Ovary (tissue), 9 donors: ENCODE results near the gene LVRN. TPM values are rescaled to one million over a fixed set of nuclear protein-coding genes. Genes with fewer than 3 reads are reported as not detected.

Experiments
- DNase-seq, 5 donors: peaks; one replicate each; pipeline ENCODE4 v3.0.0-alpha.2; 2019 to 2020
- H3K27ac ChIP-seq, 2 donors: fragments of 200-600 bp; one replicate each; pipeline versions ENCODE4 v1.5.1 to v1.8.0; 2019 to 2022
- H3K27me3 ChIP-seq: fragments of 200-600 bp; one replicate; pipeline ENCODE4 v1.8.0; 2022
- H3K36me3 ChIP-seq: fragments of 200-600 bp; sonication (generic); one replicate; pipeline ENCODE4 v1.5.1; 2019
- H3K4me1 ChIP-seq: one replicate; pipeline ENCODE4 v1.8.1; 2013; ENCODE audit warnings: mild to moderate bottlenecking, moderate library complexity; ENCODE audit not compliant: insufficient read depth
- H3K4me3 ChIP-seq: fragments of 200-600 bp; sonication (generic); one replicate; pipeline ENCODE4 v1.5.1; 2017
- H3K9me3 ChIP-seq, 2 donors: fragments of 200-600 bp in 1 of 2; sonication (generic) in 1 of 2; one replicate each; pipeline versions ENCODE4 v1.5.1 to v1.8.1; 2013 to 2019; ENCODE audit warnings: mild to moderate bottlenecking in 1 of 2, moderate library complexity in 1 of 2
- EP300 ChIP-seq: sonication (generic); formaldehyde crosslinking; IDR thresholded peaks from one replicate; pipeline ENCODE4 v1.6.1; 2017; ENCODE audit warnings: antibody characterized with exemption
- POLR2A ChIP-seq: fragments of 450-650 bp; IDR thresholded peaks from one replicate; pipeline ENCODE4 v1.6.1; 2017; ENCODE audit warnings: antibody characterized with exemption, mild to moderate bottlenecking, moderate library complexity
- WGBS, 3 donors: extraction: QIAGEN DNeasy Blood & Tissue Kit in 1 of 3; methylation state at CpG; one replicate each; pipeline versions ENCODE4 v1.1.5 to v1.1.7; 2013 to 2017; 5-methylcytosine and 5-hydroxymethylcytosine counted together
- intact Hi-C, 4 donors: fragments of 100-400 bp; cut with DNase I; formaldehyde crosslinking; loops; one replicate each; pipeline versions ENCODE4 v1.11.0 to v1.15.1; 2022 to 2023
- polyA plus RNA-seq, 2 donors: library from polyadenylated mRNA; stranded (reverse); fragments of 200-250 nt in 1 of 2; fragments of 350-450 nt in 1 of 2; fragmentation: Illumina TruSeq in 1 of 2; extraction: RNeasy Lipid Tissue Mini Kit (QIAGEN cat#74804) in 1 of 2; gene quantifications; one replicate each; pipeline ENCODE4 v1.2.3, GENCODE V29; 2013 to 2014
- total RNA-seq, 7 donors: library from RNA; depleted of rRNA in 2 of 7; stranded (reverse); fragments of >200 nt in 2 of 7; fragmentation: NEBNext Ultra II Directional in 3 of 7; extraction: Animal tissue kit (Norgen Biotek cat#: 25700) in 3 of 7; gene quantifications; one replicate each; pipeline versions ENCODE4 v1.1.0 to v1.2.4, GENCODE V29; 2016 to 2023
- TF ChIP-seq, protein P1 (sequence below), 3 donors: fragments of 450-650 bp in 2 of 3; fragments of 200-600 bp in 1 of 3; IDR thresholded peaks; one replicate each; pipeline versions ENCODE4 v1.5.1 to v1.8.0; 2016 to 2022; ENCODE audit warnings: antibody characterized with exemption in 3 of 3, mild to moderate bottlenecking in 1 of 3
- donor health status: DM: no; HTN: no; CAD: no; lungs with moderate emphysema.
- donor health status: DM: no; HTN: no; CAD: no.
- donor health status: Bipolar disorder and iron deficiency.
- donor health status: DM: yes; HTN: yes; CAD: no.
- donor health status: DM: no; HTN: no; CAD: no.
- donor health status: DM: yes; HTN: yes; CAD: no.

LVRN gene
- total and polyA plus RNA-seq, 9 donors, result 0.53 to 5.6 (median 1.6) TPM

DNA sequence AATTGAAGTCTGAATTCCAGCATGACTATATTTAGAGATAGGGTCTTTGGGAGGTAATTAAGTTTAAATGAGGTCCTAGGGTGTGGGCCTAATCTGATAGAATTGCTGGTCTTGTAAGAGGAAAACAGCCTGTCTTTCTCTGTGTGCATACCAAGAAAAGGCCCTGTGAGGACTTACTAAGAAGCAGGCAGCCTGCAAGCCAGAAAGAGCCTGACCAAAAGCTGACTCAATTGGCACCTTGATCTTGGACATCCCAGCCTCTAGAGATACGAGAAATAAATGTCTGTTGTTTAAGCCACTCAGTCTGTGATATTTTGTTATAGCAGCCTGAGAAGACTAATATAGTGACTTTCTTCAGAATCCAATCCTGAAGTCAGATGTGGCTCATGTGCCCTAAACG, 84.5 kb downstream of the LVRN start:
- H3K4me3 ChIP-seq, result no peak overlapping the region
- TF ChIP-seq POLR2A, result no peak
- no peak for TF ChIP-seq EP300
- TF ChIP-seq, protein P1, sequence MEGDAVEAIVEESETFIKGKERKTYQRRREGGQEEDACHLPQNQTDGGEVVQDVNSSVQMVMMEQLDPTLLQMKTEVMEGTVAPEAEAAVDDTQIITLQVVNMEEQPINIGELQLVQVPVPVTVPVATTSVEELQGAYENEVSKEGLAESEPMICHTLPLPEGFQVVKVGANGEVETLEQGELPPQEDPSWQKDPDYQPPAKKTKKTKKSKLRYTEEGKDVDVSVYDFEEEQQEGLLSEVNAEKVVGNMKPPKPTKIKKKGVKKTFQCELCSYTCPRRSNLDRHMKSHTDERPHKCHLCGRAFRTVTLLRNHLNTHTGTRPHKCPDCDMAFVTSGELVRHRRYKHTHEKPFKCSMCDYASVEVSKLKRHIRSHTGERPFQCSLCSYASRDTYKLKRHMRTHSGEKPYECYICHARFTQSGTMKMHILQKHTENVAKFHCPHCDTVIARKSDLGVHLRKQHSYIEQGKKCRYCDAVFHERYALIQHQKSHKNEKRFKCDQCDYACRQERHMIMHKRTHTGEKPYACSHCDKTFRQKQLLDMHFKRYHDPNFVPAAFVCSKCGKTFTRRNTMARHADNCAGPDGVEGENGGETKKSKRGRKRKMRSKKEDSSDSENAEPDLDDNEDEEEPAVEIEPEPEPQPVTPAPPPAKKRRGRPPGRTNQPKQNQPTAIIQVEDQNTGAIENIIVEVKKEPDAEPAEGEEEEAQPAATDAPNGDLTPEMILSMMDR (IDR thresholded peaks at IDR 0.05), result no peak

DNA sequence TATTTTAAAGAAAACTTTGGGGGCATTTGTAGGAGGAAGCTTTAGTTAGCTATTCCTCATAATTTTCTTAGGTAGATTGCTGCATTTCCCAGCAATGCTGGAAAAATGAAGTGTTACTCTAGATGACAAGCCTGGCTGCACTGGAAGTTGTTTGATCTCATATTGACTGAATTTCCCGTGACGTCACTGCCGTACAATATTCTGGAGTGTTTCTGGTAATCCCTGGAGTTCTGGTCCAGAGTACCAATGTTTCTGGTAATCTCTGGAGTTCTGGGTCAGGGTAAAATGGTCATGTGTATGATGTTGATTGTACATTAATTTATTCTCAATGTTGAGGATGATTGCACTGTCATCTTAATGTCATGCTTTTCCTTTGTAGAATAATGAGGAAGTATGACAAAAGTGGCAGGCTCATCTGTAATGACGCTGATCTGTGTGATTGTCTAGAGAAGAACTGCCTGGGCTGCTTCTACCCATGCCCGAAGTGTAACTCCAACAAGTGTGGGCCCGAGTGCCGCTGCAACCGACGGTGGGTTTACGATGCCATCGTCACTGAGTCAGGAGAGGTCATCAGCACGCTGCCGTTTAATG, 96.2 kb downstream of the LVRN start:
- intact Hi-C loops, result loop anchor here in 1 of 4 donors (10.0 kb wide), 1 partner anchor 174 kb away; no protein-coding TSS in a partner anchor
- Histone ChIP-seq H3K27me3 (no peaks in the 10 kb centered on the region), H3K4me1 (no peaks in the 10 kb centered on the region), H3K36me3 (no peaks in the 10 kb centered on the region), H3K27ac (no peak overlapping the region), H3K4me3 (no peak overlapping the region), H3K9me3 (no peaks in the 10 kb centered on the region)
- TF ChIP-seq POLR2A, result no peak
- TF ChIP-seq, protein P1 (IDR thresholded peaks at IDR 0.05), result no peak
- no peak for TF ChIP-seq EP300
- 82 to 88% (median 86%) methylated on average over 13 of the region's 13 CpGs for WGBS, 3 donors
- no peak for DNase-seq

More for the DNA sequence above, 84.5 kb downstream of the LVRN start:
- no peaks in the 10 kb centered on the region for H3K27me3 ChIP-seq
- no peaks in the 10 kb centered on the region for H3K4me1 ChIP-seq
- H3K36me3 ChIP-seq, result no peaks in the 10 kb centered on the region
- no peak overlapping the region for H3K27ac ChIP-seq
- 79 to 87% (median 87%) methylated on average over 2 of the region's 2 CpGs for WGBS, 3 donors
- intact Hi-C loops, result no loop called here
- H3K9me3 ChIP-seq, result no peaks in the 10 kb centered on the region
- no peak for DNase-seq

GRCh38 chr5:116062352-116062751, 100.1 kb downstream of the LVRN start:
- no peaks in the 10 kb centered on the region for H3K27me3 ChIP-seq
- WGBS, 3 donors, result 88 to 94% (median 88%) methylated on average over 2 of the region's 2 CpGs
- DNase-seq, result no peak
- intact Hi-C loops, result loop anchor here in 1 of 4 donors (10.0 kb wide), 1 partner anchor 168 kb away; no protein-coding TSS in a partner anchor
- no peaks in the 10 kb centered on the region for H3K4me1 ChIP-seq
- H3K4me3 ChIP-seq, result no peak overlapping the region
- no peaks in the 10 kb centered on the region for H3K9me3 ChIP-seq
- no peak for TF ChIP-seq EP300
- no peak for TF ChIP-seq POLR2A
- TF ChIP-seq, protein P1 (IDR thresholded peaks at IDR 0.05), result no peak
- no peak overlapping the region for H3K27ac ChIP-seq
- H3K36me3 ChIP-seq, result no peaks in the 10 kb centered on the region

DNA sequence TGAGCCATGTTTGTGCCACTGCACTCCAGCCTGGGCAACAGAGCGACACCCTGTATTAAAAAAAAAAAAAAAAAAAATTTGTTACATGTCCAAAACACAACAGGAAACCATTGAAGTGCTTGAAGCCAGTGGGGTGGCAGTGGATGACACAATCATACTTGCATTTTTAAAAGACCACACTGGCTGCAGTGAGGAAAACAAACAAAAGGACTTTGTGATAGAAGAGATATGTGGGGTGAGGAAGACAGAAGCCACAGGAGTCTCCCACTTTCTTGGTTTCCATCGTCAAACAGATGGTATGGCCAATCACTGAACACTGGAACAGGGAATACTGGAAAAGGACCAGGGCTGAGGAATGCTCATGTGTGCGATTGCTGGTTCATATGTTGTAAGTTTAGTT, 101.7 kb downstream of the LVRN start:
- 89 to 91% (median 90%) methylated on average over 3 of the region's 3 CpGs for WGBS, 3 donors
- H3K4me1 ChIP-seq, result no peaks in the 10 kb centered on the region
- H3K27me3 ChIP-seq, result no peaks in the 10 kb centered on the region
- TF ChIP-seq, protein P1 (IDR thresholded peaks at IDR 0.05), result no peak
- TF ChIP-seq POLR2A (no peak), EP300 (no peak)
- no peak overlapping the region for H3K4me3 ChIP-seq
- no peak for DNase-seq
- no peaks in the 10 kb centered on the region for H3K9me3 ChIP-seq
- no peaks in the 10 kb centered on the region for H3K36me3 ChIP-seq
- intact Hi-C loops, result loop anchor here in 1 of 4 donors (10.0 kb wide), 1 partner anchor 169 kb away; no protein-coding TSS in a partner anchor
- no peak overlapping the region for H3K27ac ChIP-seq
